Heart left ventricle (tissue), 16 donors: ENCODE data around the gene C2CD4C. TPM values are rescaled to one million over a fixed set of nuclear protein-coding genes. Genes with fewer than 3 reads are reported as not detected.

Source experiments
- ATAC-seq, 4 donors: fragments of 200-7000 bp; cut with Tn5 transposase; one replicate each; pipeline ENCODE4 v1.9.1; 2020 to 2022; ENCODE audit warnings: moderate library complexity in 4 of 4, mild to moderate bottlenecking in 3 of 4, moderate number of reproducible peaks in 1 of 4
- DNase-seq, 5 donors: peaks; one replicate each; pipeline ENCODE4 v3.0.0-alpha.2; 2020
- H3K27ac ChIP-seq, 12 donors: fragments of 200-600 bp; sonication (generic) in 4 of 12; one replicate each; pipeline versions ENCODE4 v1.5.0 to v1.8.0; 2016 to 2022; ENCODE audit warnings: mild to moderate bottlenecking in 2 of 12
- H3K27me3 ChIP-seq, 9 donors: fragments of 200-600 bp; sonication (generic) in 2 of 9; one replicate each; pipeline versions ENCODE4 v1.5.1 to v1.8.0; 2016 to 2022; ENCODE audit warnings: mild to moderate bottlenecking in 3 of 9
- H3K36me3 ChIP-seq, 9 donors: fragments of 200-600 bp; sonication (generic) in 2 of 9; one replicate each; pipeline versions ENCODE4 v1.5.0 to v1.8.0; 2018 to 2022; ENCODE audit warnings: mild to moderate bottlenecking in 2 of 9
- H3K4me1 ChIP-seq, 12 donors: fragments of 200-600 bp; sonication (generic) in 4 of 12; one replicate each; pipeline versions ENCODE4 v1.5.0 to v1.8.0; 2016 to 2022; ENCODE audit warnings: mild to moderate bottlenecking in 3 of 12
- H3K4me3 ChIP-seq, 12 donors: fragments of 200-600 bp; sonication (generic) in 4 of 12; one replicate each; pipeline versions ENCODE4 v1.5.0 to v1.8.0; 2017 to 2022; ENCODE audit warnings: mild to moderate bottlenecking in 9 of 12, moderate library complexity in 4 of 12
- H3K9me3 ChIP-seq, 12 donors: fragments of 200-600 bp; sonication (generic) in 4 of 12; one replicate each; pipeline versions ENCODE4 v1.5.0 to v1.8.0; 2016 to 2022; ENCODE audit warnings: mild to moderate bottlenecking in 1 of 12
- POLR2A ChIP-seq, 2 donors: fragments of 450-650 bp; IDR thresholded peaks; one replicate each; pipeline ENCODE4 v1.6.1; 2017; ENCODE audit warnings: antibody characterized with exemption in 2 of 2, mild to moderate bottlenecking in 2 of 2, moderate library complexity in 2 of 2
- WGBS, 4 donors: extraction: QIAGEN DNeasy Blood & Tissue Kit in 2 of 4; methylation state at CpG; one replicate each; pipeline versions ENCODE4 v1.1.5 to v1.1.7; 2013 to 2018; 5-methylcytosine and 5-hydroxymethylcytosine counted together
- intact Hi-C, 10 donors: fragments of 100-400 bp; cut with DNase I; formaldehyde crosslinking; loops; one replicate each; pipeline versions ENCODE4 v1.11.1 to v1.14.2; 2022
- polyA plus RNA-seq, 2 donors: library from polyadenylated mRNA; stranded (reverse); fragments of 200-250 nt; gene quantifications; one replicate each; pipeline ENCODE4 v1.2.3, GENCODE V29; 2013
- total RNA-seq, 9 donors: library from RNA; depleted of rRNA in 2 of 9; stranded (reverse); fragments of >200 nt in 2 of 9; fragmentation: NEBNext Ultra II Directional in 3 of 9; extraction: Animal tissue kit (Norgen Biotek cat#: 25700) in 3 of 9; gene quantifications; one replicate each; pipeline versions ENCODE4 v1.1.0 to v1.2.4, GENCODE V29; 2016 to 2023
- TF ChIP-seq, protein P1 (sequence below), 12 donors: fragments of 200-600 bp; sonication (generic) in 4 of 12; IDR thresholded peaks; one replicate each; pipeline versions ENCODE4 v1.5.0 to v1.8.0; 2018 to 2022; ENCODE audit warnings: antibody characterized with exemption in 12 of 12, mild to moderate bottlenecking in 5 of 12
- donor health status: ischemic (EF 13 %, LVEDD 7.1; RV severe dilation, severe dysfunction).
- donor health status: healthy with polysubstance abuse.
- donor health status: DM: no; HTN: yes; CAD: no.
- donor health status: DM: no; HTN: no; CAD: no.
- donor health status: ischemic (EF 25% LVEDD 6.9; RV normal size, moderate dysfunction).
- donor health status: ischemic (EF 25% LVEDD 5.7; RV mildly dilated, moderate dysfunction).
- donor health status: healthy.
- donor health status: DM: yes; HTN: yes; CAD: no.
- donor health status: ischemic (EF 35%, LVEDD 5.7; RV mildly dilated, moderate dysfunction).
- donor health status: nonischemic (EF 11% LVEDD 7.7; RV severe dilation, severe dysfunction).
- donor health status: DM: yes; HTN: yes; CAD: no.
- donor health status: PGD.
- donor health status: ischemic (EF 29% LVEDD 5.4; RV normal size, mild dysfunction).
- donor health status: nonischemic (EF 23%, LVEDD 6.1; RV moderate dilation, normal function).

The C2CD4C gene
- total and polyA plus RNA-seq, 11 donors, result 0.12 to 2.2 (median 1.3) TPM

DNA sequence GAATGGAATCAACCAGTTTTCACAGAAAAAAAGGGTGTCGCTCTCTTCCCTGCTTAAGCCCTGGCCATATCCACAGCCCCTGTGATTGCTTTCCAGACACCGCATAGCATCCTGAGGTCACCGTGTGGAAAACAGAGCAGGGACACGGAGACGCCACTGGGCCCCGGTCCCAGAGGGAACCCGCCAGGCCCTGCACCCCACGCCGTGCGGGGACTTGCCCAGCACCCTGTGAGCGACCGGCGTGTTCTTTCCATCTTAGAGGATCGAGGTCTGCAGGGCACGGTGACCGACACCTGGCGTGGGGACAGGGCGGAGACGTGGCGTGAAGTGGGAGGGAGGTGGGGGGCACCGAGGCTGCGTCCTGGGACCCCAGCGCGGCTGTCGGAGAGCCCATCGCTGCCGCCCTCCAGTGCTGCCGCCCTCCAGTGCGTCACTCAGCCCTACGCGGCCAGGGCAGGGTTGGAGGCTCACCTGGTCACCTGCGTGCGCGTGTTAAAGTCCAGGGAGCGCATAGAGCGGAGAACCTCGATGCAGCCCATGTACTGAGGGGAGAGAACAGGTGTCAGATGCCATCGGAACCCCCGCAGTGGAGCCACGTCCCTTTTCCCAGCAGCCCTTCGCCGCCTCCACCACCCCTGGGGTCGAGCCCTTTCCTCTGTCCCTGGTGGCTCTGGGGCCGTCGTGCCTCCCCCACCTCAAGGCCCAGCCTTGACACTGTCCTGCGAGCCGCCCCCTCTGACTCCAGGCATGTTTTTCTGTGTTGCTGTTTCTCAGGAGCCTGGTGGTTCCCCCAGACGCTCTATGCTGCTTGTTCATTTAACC, 31.7 kb upstream of the C2CD4C start:
- no peak for TF ChIP-seq POLR2A (IDR thresholded peaks at IDR 0.05)
- TF ChIP-seq, protein P1, sequence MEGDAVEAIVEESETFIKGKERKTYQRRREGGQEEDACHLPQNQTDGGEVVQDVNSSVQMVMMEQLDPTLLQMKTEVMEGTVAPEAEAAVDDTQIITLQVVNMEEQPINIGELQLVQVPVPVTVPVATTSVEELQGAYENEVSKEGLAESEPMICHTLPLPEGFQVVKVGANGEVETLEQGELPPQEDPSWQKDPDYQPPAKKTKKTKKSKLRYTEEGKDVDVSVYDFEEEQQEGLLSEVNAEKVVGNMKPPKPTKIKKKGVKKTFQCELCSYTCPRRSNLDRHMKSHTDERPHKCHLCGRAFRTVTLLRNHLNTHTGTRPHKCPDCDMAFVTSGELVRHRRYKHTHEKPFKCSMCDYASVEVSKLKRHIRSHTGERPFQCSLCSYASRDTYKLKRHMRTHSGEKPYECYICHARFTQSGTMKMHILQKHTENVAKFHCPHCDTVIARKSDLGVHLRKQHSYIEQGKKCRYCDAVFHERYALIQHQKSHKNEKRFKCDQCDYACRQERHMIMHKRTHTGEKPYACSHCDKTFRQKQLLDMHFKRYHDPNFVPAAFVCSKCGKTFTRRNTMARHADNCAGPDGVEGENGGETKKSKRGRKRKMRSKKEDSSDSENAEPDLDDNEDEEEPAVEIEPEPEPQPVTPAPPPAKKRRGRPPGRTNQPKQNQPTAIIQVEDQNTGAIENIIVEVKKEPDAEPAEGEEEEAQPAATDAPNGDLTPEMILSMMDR (IDR thresholded peaks at IDR 0.05), result no peak
- DNase-seq, result peak in 1 of 5 donors; percentile 17
- Histone ChIP-seq H3K4me1 (no peaks in the 10 kb centered on the region), H3K9me3 (no peaks in the 10 kb centered on the region), H3K36me3 (peaks cover 0 to 16% (median 0%) of the 10 kb centered on the region in 9 donors), H3K4me3 (no peak overlapping the region), H3K27ac (no peak overlapping the region), H3K27me3 (no peaks in the 10 kb centered on the region)
- intact Hi-C loops, result no loop called here
- WGBS, 4 donors, result 86 to 92% (median 86%) methylated on average over 45 to 48 of the region's 48 CpGs
- ATAC-seq, result no peak

DNA sequence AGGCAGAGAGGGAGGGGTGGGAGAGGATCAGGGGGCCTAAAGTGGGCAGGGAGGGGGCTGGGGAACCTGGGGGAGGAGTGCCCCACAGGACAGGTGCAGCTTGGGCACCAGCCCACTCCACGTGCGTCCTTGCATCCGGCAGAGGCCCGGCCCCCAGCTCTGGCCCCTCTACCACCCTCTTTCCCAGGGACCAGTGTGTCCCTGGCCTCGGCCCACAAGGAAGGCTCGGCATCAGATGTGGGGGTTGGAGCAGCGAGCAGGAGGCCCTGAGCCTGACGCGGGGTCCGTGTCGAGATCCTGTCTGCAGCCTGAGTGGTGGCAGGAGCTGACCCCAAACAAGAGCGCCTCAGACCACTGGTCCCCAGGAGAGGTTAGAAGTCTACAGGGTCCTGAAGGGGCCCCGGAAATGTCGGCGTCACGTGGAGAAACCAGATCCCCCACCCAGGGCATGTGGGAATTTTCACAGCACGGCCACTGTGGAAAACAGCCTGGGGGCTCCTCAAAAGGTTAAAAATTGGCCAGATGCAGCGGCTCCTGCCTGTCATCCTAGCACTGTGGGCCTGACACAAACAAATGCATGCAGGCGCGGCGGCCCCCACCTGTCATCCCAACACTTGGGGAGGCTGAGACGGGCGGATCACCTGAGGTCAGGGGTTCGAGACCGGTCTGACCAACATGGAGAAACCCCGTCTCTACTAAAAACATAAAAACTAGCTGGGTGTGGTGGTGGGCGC, 30.4 kb upstream of the C2CD4C start:
- no peak for TF ChIP-seq POLR2A (IDR thresholded peaks at IDR 0.05)
- H3K27me3 ChIP-seq, result no peaks in the 10 kb centered on the region
- H3K4me1 ChIP-seq, result peaks cover 0 to 5% (median 0%) of the 10 kb centered on the region in 12 donors
- no peak for ATAC-seq
- H3K9me3 ChIP-seq, result no peaks in the 10 kb centered on the region
- intact Hi-C loops, result no loop called here
- no peak overlapping the region for H3K27ac ChIP-seq
- no peak for DNase-seq
- WGBS, 4 donors, result 89 to 93% (median 91%) methylated on average over 27 of the region's 27 CpGs
- H3K36me3 ChIP-seq, result peaks cover 0 to 19% (median under 1%) of the 10 kb centered on the region in 9 donors
- H3K4me3 ChIP-seq, result no peak overlapping the region

DNA sequence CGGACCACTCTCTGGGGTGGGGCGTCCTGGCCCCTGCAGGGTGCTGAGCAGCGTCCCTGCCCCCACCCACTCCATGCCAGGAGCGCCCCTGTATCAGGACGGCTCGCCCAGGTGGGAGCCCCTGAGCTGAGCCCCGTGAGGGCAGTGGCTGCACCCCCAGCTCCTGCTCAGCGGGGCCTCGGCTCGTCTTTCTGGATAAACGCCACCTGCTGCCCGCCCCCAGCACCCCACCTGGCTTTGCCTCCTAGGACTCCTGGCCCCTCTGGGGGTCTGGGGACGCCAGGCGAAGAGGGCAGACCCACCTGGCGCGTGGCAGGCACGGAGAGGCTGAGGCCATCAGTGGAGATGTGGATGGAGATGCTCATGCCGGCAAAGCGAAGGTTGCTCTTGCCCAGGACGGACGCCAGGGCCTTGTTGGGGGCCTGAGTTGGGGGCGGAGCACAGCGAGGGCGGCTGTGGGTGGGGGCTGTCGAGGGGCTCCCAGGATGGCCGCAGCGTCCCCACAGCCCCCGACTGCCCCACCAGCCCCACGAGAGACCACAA, 29.5 kb upstream of the C2CD4C start:
- no peak for TF ChIP-seq POLR2A (IDR thresholded peaks at IDR 0.05)
- TF ChIP-seq, protein P1 (IDR thresholded peaks at IDR 0.05), result no peak
- Histone ChIP-seq H3K36me3 (peaks cover 0 to 21% (median 4%) of the 10 kb centered on the region in 9 donors), H3K4me1 (peaks cover 0 to 5% (median 0%) of the 10 kb centered on the region in 12 donors), H3K4me3 (no peak overlapping the region), H3K27me3 (no peaks in the 10 kb centered on the region), H3K27ac (no peak overlapping the region), H3K9me3 (no peaks in the 10 kb centered on the region)
- intact Hi-C loops, result no loop called here
- 74 to 82% (median 80%) methylated on average over 21 to 29 of the region's 29 CpGs for WGBS, 4 donors
- DNase-seq (no peak), ATAC-seq (no peak)

DNA sequence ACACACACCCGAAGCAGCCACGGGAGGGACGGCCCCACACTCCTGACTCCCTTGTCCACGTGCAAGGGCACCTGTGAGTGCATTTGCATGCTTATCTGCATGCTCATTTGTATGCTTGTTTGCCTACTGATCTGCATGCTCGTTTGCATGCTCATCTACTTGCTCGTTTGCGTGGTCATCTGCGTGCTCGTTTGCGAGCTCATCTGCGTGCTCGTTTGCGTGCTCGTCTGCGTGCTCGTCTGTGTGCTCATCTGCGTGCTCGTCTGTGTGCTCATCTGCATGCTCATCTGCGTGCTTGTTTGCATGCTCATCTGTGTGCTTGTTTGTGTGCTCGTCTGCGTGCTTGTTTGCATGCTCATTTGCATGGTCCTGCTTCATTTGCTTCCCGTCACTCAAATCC, 28.1 kb upstream of the C2CD4C start:
- TF ChIP-seq, protein P1 (IDR thresholded peaks at IDR 0.05), result no peak
- no peak overlapping the region for H3K27ac ChIP-seq
- no peaks in the 10 kb centered on the region for H3K27me3 ChIP-seq
- no peaks in the 10 kb centered on the region for H3K9me3 ChIP-seq
- peaks cover 0 to 5% (median 0%) of the 10 kb centered on the region in 12 donors for H3K4me1 ChIP-seq
- no peak for ATAC-seq
- no peak overlapping the region for H3K4me3 ChIP-seq
- DNase-seq, result no peak
- WGBS, 4 donors, result 89 to 94% (median 92%) methylated on average over 22 of the region's 22 CpGs
- peaks cover 0 to 21% (median 4%) of the 10 kb centered on the region in 9 donors for H3K36me3 ChIP-seq
- intact Hi-C loops, result no loop called here
